ENCODE data around the gene PNRC2.
"Not testable (repeated sequence)": the region's sequence is repeated elsewhere in the genome, so short reads cannot be mapped to it uniquely, and the experiment has no call there.

PNRC2 gene

DNA sequence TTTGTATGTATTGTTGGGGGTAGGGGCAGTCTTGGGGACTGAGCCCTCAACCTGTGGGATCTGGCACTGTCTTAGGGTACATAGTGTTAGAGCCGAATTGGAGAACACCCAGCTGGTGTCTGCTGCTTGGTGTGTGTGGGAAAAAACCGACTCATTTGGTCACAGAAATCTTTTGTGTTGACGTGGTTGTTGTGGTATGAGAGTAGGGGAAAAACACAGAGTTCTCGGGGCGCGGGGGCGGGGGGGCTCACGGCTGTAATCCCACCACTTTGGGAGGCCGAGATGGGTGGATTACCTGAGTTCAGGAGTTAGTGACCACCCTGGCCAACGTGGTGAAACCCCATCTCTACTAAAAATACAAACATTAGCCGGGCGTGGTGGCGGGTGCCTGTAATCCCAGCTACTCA, 35.8 kb downstream of the PNRC2 start:
- no peak for DNase-seq

DNA sequence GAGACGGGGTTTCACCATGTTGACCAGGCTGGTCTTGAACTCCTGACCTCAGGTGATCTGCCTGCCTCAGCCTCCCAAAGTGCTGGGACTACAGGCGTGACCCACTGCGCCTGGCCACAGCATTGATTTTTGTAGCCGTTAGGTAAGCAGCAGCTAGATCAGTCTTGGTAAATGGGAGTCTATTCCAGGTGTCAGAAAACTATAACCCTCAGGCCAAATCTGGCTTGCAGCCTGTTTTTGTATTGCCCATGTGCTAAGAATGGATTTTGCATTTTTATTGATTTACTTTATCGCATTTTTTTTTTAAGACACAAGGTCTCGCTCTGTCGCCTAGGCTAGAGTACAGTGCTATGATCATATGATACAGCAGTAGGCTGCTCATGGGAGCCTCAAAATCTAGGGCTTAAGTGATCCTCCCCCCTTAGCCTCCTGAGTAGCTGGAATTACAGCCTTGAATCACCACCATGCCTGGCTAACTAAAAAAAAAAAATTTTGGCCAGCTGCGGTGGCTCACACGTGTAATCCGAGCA, 37.1 kb downstream of the PNRC2 start:
- no peak for DNase-seq

DNA sequence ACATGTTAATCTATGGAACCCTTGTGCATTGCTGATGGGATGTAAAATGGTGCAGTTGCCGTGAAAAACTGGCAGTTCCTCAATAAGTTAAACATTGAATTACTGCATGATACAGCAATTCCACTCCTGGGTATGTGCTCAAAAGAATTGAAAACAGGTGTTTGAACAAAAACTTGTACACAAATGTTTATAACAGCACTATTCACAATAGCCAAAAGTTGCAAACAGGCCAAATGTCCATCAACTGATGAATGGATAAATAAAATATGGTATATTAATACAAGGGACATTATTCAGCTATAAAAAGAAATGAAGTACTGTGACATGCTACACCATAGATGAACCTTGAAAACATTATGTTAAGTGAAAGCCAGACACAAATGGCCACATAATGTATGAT, 38.2 kb downstream of the PNRC2 start:
- DNase-seq = no peak

- no peak for DNase-seq
Observed at GRCh38 chr1:23999156-23999671, 39.6 kb downstream of the PNRC2 start.

GRCh38 chr1:24002695-24003094, 43.1 kb downstream of the PNRC2 start:
- no peak for DNase-seq

- no peak for DNase-seq
Observed at GRCh38 chr1:24003331-24003972, 43.8 kb downstream of the PNRC2 start.

- no peak for DNase-seq
Observed at GRCh38 chr1:24004132-24004531, 44.5 kb downstream of the PNRC2 start.

DNA sequence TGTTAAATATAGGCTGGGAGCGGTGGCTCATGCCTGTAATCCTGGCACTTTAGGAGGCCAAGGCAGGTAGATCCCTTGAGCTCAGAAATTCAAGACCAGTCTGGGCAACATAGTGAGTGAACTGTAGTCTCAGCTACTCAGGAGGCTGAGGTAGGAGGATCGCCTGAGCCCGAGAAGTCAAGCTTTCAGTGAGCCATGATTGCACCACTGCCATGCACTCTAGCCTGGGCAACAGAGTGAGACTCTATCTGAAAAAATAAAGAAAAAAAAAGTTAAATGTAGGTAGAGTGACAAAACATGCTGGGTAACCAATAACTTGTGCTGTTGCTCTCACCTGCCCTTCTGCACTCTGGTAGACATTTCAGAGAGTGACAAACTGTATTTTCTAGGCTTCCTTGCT, 45.5 kb downstream of the PNRC2 start:
- no peak for DNase-seq

DNA sequence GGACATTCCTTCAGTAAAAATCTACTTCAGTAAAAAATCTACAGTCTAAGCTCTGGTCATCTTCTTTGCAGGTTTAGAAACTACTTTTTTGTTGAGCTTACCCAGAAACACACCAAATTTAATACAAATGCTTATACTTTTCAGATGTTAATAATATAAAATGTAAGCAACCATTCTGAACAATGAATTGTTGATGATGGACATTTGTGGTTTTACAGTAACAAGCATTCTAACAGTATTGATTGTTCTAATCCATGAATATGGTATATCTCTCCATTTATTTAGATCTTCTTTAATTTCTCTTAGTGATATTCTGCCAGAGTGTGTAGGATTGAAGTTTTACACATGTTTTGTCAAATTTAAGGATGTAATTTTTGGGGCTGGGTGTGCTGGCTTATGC, 47.5 kb downstream of the PNRC2 start:
- no peak for DNase-seq

DNA sequence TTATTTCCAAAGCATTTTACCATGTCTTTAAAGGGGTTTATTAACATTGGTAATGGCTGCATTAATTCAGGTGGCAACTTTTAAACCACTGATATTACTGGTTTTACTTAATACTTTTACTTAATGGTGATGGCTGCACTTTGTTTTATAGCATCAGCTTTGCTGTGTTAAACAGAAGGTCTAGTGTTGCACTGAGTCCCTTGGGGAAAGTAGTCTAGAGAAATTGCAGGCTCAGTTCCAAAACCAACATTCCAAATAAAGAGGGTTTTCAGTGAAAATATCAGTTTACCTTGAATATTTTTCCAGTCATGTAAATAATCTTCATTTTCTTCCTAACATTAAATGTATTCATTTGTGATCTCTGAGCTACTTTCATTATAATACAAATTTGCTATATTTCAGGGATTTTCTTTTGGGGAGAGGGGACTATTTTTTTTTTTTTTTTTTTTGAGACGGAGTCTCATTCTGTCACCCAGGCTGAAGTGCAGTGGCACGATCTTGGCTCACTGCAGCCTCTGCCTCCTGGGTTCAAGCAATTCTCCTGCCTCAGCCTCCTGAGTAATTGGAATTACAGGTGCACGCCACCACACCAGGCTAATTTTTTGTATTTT, 49.1 kb downstream of the PNRC2 start:
- DNase-seq = not testable (repeated sequence)

DNA sequence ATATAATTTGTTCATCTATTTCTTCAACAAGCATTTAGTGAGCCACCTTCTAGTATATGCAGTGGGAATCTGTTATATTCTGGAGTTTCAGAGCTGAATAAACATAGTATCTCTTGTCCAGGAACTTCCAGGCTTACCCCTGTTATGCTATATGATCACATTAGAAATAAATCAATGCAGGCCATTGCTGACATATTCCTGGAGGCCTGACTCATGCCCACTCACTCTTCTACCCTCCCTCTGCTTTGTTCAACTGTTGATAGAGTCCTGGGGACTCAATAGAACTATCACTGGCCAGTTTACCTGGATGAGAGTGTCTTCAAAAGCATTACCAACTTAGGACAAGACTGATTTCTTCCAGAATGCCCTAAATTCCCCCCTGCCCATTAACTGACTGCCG, 49.8 kb downstream of the PNRC2 start:
- no peak for DNase-seq

GRCh38 chr1:24010650-24011049, 51.0 kb downstream of the PNRC2 start:
- no peak for DNase-seq

GRCh38 chr1:24012878-24013277, 53.2 kb downstream of the PNRC2 start:
- not testable (repeated sequence) for DNase-seq
